ENCODE measurements around the gene GBX1. TPM values are rescaled to one million over a fixed set of nuclear protein-coding genes. Genes with fewer than 3 reads are reported as not detected.

The GBX1 gene
- total RNA-seq, 1 experiment from 2014 or later = not detected

- no peaks in the 10 kb centered on the region for H3K4me1 ChIP-seq
- intact Hi-C loops (cut with micrococcal nuclease; ENCODE audit: unreplicated experiment) = no loop called here
- TF ChIP-seq CTCF (IDR thresholded peaks at IDR 0.05; ENCODE audit: insufficient read depth in 1 of 2, low read depth in 1 of 2, low read length in 1 of 2, severe bottlenecking in 1 of 2, unreplicated experiment in 1 of 2) = no peak
- no peaks in the 10 kb centered on the region for H3K27me3 Mint-ChIP-seq (ENCODE audit: insufficient read depth, unreplicated experiment)
- no peak overlapping the region for H3K4me3 Mint-ChIP-seq (ENCODE audit: unreplicated experiment)
- no peaks in the 10 kb centered on the region for H3K9me3 Mint-ChIP-seq (ENCODE audit: unreplicated experiment)
- H3K9me3 ChIP-seq = no peaks in the 10 kb centered on the region
- H3K4me1 Mint-ChIP-seq (ENCODE audit: low read depth, unreplicated experiment) = no peaks in the 10 kb centered on the region
- H3K27ac Mint-ChIP-seq (ENCODE audit: unreplicated experiment) = no peak overlapping the region
- H3K36me3 ChIP-seq (ENCODE audit: control insufficient read depth, insufficient read depth, low read length) = peaks cover 6% of the 10 kb centered on the region
- H3K4me3 ChIP-seq (ENCODE audit: low read depth, low read length) = no peak overlapping the region
- no peak for DNase-seq
- H3K27me3 ChIP-seq (replicated peaks; ENCODE audit: control insufficient read depth, insufficient read depth, low read length) = no peaks in the 10 kb centered on the region
- no TSS peak for BruUV-seq (replicated peaks)
- POLR2A ChIA-PET = no interaction called here
- CTCF ChIA-PET = no interaction called here
- H3K36me3 Mint-ChIP-seq (ENCODE audit: insufficient read depth, unreplicated experiment) = peaks cover 36% of the 10 kb centered on the region
Measured at GRCh38 chr7:151122276-151122675, 45.2 kb downstream of the GBX1 start.

DNA sequence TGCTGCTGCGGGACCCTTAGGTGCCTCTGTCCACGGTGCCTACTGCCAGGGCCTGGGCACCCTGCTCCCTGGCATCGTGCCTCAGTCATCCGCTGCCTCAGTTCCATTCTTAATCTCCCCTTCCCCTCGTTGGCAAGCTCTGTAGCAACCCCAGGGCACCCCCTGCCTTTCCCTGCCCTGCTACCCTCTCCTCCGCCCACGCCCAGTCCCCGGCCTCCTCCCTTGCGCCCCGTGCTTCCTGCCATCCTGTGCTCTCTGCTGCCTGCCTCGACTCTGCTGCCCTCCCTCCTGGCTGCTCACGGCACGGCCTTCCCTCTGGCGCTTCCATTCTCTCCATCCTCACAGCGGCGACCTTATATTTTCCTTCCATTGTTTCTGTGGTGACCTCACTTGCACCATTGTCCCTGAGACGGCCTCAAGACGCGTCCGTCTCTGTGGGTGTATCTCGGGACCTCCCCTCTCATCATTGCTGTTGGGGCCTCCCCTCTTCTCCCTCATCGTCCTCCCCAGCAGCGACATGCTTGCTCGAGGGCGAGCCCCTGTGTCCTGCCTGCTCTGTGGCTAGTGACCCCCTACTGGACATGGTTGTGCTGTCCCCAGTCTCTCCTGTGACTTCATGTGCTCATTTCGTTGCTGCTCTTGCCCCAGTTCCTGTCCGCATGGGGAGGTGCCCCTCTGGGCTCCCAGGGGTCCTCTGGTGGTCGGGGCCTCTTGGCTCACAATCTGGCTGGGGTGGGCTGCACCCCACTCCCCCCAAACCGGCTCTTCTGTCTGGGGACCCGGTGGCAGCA, 45.9 kb downstream of the GBX1 start:
- Mint-ChIP-seq H3K27ac (ENCODE audit: unreplicated experiment) (no peak overlapping the region), H3K4me3 (ENCODE audit: unreplicated experiment) (no peak overlapping the region), H3K4me1 (ENCODE audit: low read depth, unreplicated experiment) (no peaks in the 10 kb centered on the region), H3K27me3 (ENCODE audit: insufficient read depth, unreplicated experiment) (no peaks in the 10 kb centered on the region), H3K36me3 (ENCODE audit: insufficient read depth, unreplicated experiment) (peaks cover 41% of the 10 kb centered on the region), H3K9me3 (ENCODE audit: unreplicated experiment) (no peaks in the 10 kb centered on the region)
- DNase-seq = no peak
- ChIA-PET POLR2A (no interaction called here), CTCF (no interaction called here)
- Histone ChIP-seq H3K4me1 (peaks cover under 1% of the 10 kb centered on the region), H3K27me3 (replicated peaks; ENCODE audit: control insufficient read depth, insufficient read depth, low read length) (no peaks in the 10 kb centered on the region), H3K36me3 (ENCODE audit: control insufficient read depth, insufficient read depth, low read length) (peaks cover 6% of the 10 kb centered on the region), H3K4me3 (ENCODE audit: low read depth, low read length) (no peak overlapping the region), H3K9me3 (no peaks in the 10 kb centered on the region)
- BruUV-seq (replicated peaks) = no TSS peak
- TF ChIP-seq CTCF (IDR thresholded peaks at IDR 0.05; ENCODE audit: insufficient read depth in 1 of 2, low read depth in 1 of 2, low read length in 1 of 2, severe bottlenecking in 1 of 2, unreplicated experiment in 1 of 2) = no peak
- intact Hi-C loops (cut with micrococcal nuclease; ENCODE audit: unreplicated experiment) = no loop called here

DNA sequence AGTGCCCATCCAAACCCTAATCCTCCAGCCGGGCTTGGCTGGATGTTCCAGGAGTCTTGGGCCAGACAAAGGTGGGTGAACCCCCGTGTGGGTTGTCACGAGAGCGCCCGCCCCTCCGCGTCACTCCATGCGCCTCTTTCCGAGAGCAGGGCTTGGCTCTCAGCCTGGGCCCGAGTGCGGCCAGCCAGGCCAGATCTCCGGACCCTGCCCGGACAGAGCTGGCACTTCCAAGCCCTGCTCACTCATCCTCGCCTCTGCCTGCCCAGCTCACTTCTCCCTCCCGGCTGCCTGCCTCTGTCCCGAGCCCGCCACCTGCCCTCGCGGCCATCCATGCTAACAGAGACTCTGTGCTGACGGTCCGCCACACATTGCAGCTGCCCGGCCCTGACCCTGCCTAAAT, 46.6 kb downstream of the GBX1 start:
- CTCF ChIA-PET = interaction anchor here (0.8 kb wide), 1 partner anchor 106 kb away, joined by 3 read pairs; the partner anchor contains the start of gene ABCF2
- H3K4me3 ChIP-seq (ENCODE audit: low read depth, low read length) = no peak overlapping the region
- peaks cover 6% of the 10 kb centered on the region for H3K36me3 ChIP-seq (ENCODE audit: control insufficient read depth, insufficient read depth, low read length)
- POLR2A ChIA-PET = no interaction called here
- TF ChIP-seq CTCF (IDR thresholded peaks at IDR 0.05; ENCODE audit: insufficient read depth in 1 of 2, low read depth in 1 of 2, low read length in 1 of 2, severe bottlenecking in 1 of 2, unreplicated experiment in 1 of 2) = no peak
- Mint-ChIP-seq H3K4me3 (ENCODE audit: unreplicated experiment) (no peak overlapping the region), H3K36me3 (ENCODE audit: insufficient read depth, unreplicated experiment) (peaks cover 41% of the 10 kb centered on the region), H3K27ac (ENCODE audit: unreplicated experiment) (no peak overlapping the region), H3K27me3 (ENCODE audit: insufficient read depth, unreplicated experiment) (no peaks in the 10 kb centered on the region), H3K4me1 (ENCODE audit: low read depth, unreplicated experiment) (no peaks in the 10 kb centered on the region), H3K9me3 (ENCODE audit: unreplicated experiment) (no peaks in the 10 kb centered on the region)
- H3K27me3 ChIP-seq (replicated peaks; ENCODE audit: control insufficient read depth, insufficient read depth, low read length) = no peaks in the 10 kb centered on the region
- intact Hi-C loops (cut with micrococcal nuclease; ENCODE audit: unreplicated experiment) = no loop called here
- no TSS peak for BruUV-seq (replicated peaks)
- peaks cover 7% of the 10 kb centered on the region for H3K4me1 ChIP-seq
- DNase-seq = no peak
- no peaks in the 10 kb centered on the region for H3K9me3 ChIP-seq
